CD14-positive monocyte (primary cell): Measurements from ENCODE around the gene BCR. TPM values are rescaled to one million over a fixed set of nuclear protein-coding genes. Genes with fewer than 3 reads are reported as not detected.

Experiments used
- DNase-seq, 3 donors: peaks; one replicate each; pipeline ENCODE4 v3.0.0-alpha.2; 2011 to 2022
- H2AFZ ChIP-seq: 2 replicates; pipeline ENCODE4 v1.6.0; 2012; ENCODE audit warnings: mild to moderate bottlenecking, low read depth, low read length, inconsistent platforms; ENCODE audit not compliant: insufficient read depth, poor library complexity, severe bottlenecking
- H3K27ac ChIP-seq, 2 donors: 1 replicate in 1 of 2; 2 replicates in 1 of 2; pipeline ENCODE4 v1.5.1; 2012 to 2013; ENCODE audit warnings: low read length in 2 of 2, control low read depth in 1 of 2, inconsistent platforms in 1 of 2, low read depth in 1 of 2, mild to moderate bottlenecking in 1 of 2
- H3K27me3 ChIP-seq, 2 donors: one replicate each; pipeline versions ENCODE4 v1.6.0 to v1.6.1; 2011 to 2013; ENCODE audit warnings: low read length in 2 of 2; ENCODE audit not compliant: control insufficient read depth in 2 of 2, insufficient read depth in 2 of 2
- H3K36me3 ChIP-seq, 2 donors: replicated peaks in 1 of 2; 1 replicate in 1 of 2; 2 replicates in 1 of 2; pipeline versions ENCODE4 v1.5.1 to v1.6.1; 2012 to 2013; ENCODE audit warnings: low read length in 2 of 2, control low read depth in 1 of 2, inconsistent platforms in 1 of 2, mild to moderate bottlenecking in 1 of 2; ENCODE audit not compliant: insufficient read depth in 2 of 2, control insufficient read depth in 1 of 2
- H3K4me1 ChIP-seq, 2 donors: 1 replicate in 1 of 2; 2 replicates in 1 of 2; pipeline versions ENCODE4 v1.5.1 to v1.6.1; 2012 to 2013; ENCODE audit warnings: low read length in 2 of 2, control low read depth in 1 of 2, inconsistent platforms in 1 of 2, mild to moderate bottlenecking in 1 of 2, moderate library complexity in 1 of 2; ENCODE audit not compliant: insufficient read depth in 2 of 2, control insufficient read depth in 1 of 2
- H3K4me2 ChIP-seq: replicated peaks from 2 replicates; pipeline ENCODE3; 2012; ENCODE audit warnings: low read length, moderate library complexity, mild to moderate bottlenecking; ENCODE audit not compliant: poor library complexity, severe bottlenecking; ENCODE audit errors: extremely low read depth
- H3K4me3 ChIP-seq, 3 experiments: fragments of 200-600 bp in 1 of 3; sonication (generic) in 1 of 3; replicated peaks in 1 of 3; 1 replicate in 2 of 3; 2 replicates in 1 of 3; pipeline ENCODE4 v1.5.1; 2011 to 2013; ENCODE audit warnings: low read length in 3 of 3, mild to moderate bottlenecking in 3 of 3, control low read depth in 2 of 3, low read depth in 2 of 3, inconsistent platforms in 1 of 3, moderate library complexity in 1 of 3
- H3K79me2 ChIP-seq: 2 replicates; pipeline ENCODE4 v1.6.0; 2012; ENCODE audit warnings: mild to moderate bottlenecking, control low read depth, inconsistent platforms, low read length, moderate library complexity; ENCODE audit not compliant: insufficient read depth
- H3K9ac ChIP-seq: 2 replicates; pipeline ENCODE4 v1.6.0; 2017; ENCODE audit warnings: low read length, mild to moderate bottlenecking; ENCODE audit not compliant: insufficient read depth, poor library complexity, severe bottlenecking
- H3K9me3 ChIP-seq, 2 donors: replicated peaks in 1 of 2; 1 replicate in 1 of 2; 2 replicates in 1 of 2; pipeline versions ENCODE4 v1.5.1 to v1.6.1; 2012 to 2013; ENCODE audit warnings: low read length in 2 of 2, control low read depth in 1 of 2; ENCODE audit not compliant: control insufficient read depth in 1 of 2, insufficient read depth in 1 of 2
- H4K20me1 ChIP-seq: 2 replicates; pipeline ENCODE4 v1.6.0; 2012; ENCODE audit warnings: mild to moderate bottlenecking, low read length, control low read depth, moderate library complexity; ENCODE audit not compliant: insufficient read depth
- H3K27ac Mint-ChIP-seq, 7 donors: one replicate each; pipeline ENCODE4 v1.8.0; 2020; ENCODE audit warnings: mild to moderate bottlenecking in 7 of 7, mixed read lengths in 7 of 7, moderate library complexity in 6 of 7, inconsistent platforms in 2 of 7
- H3K27me3 Mint-ChIP-seq, 3 donors: one replicate each; pipeline ENCODE4 v1.8.0; 2021 to 2022; ENCODE audit warnings: low read depth in 3 of 3, mild to moderate bottlenecking in 3 of 3, mixed read lengths in 3 of 3, moderate library complexity in 3 of 3, inconsistent platforms in 1 of 3
- H3K36me3 Mint-ChIP-seq, 2 donors: one replicate each; pipeline ENCODE4 v1.8.0; 2020; ENCODE audit warnings: mixed read lengths in 2 of 2, inconsistent platforms in 1 of 2, mild to moderate bottlenecking in 1 of 2
- H3K4me1 Mint-ChIP-seq: one replicate; pipeline ENCODE4 v1.8.0; 2020; ENCODE audit warnings: mild to moderate bottlenecking, mixed read lengths
- H3K4me3 Mint-ChIP-seq, 2 donors: one replicate each; pipeline ENCODE4 v1.8.0; 2020; ENCODE audit warnings: mild to moderate bottlenecking in 2 of 2, mixed read lengths in 2 of 2, moderate library complexity in 1 of 2
- H3K9me3 Mint-ChIP-seq, 7 donors: one replicate each; pipeline ENCODE4 v1.8.0; 2020 to 2022; ENCODE audit warnings: mixed read lengths in 7 of 7, mild to moderate bottlenecking in 6 of 7, moderate library complexity in 6 of 7, inconsistent platforms in 2 of 7
- WGBS: methylation state at CpG from one replicate; pipeline ENCODE4 v1.1.5; 2013; ENCODE audit warnings: missing lambda C conversion rate; ENCODE audit not compliant: insufficient coverage; 5-methylcytosine and 5-hydroxymethylcytosine counted together
- intact Hi-C, 2 donors: fragments of 100-400 bp; cut with micrococcal nuclease; formaldehyde crosslinking; loops; one replicate each; pipeline versions ENCODE4 v1.15.0 to v1.15.1; 2023
- polyA plus RNA-seq, 3 donors: library from polyadenylated mRNA; depleted of rRNA in 1 of 3; unstranded in 2 of 3; stranded (reverse) in 1 of 3; fragments of 300-500 nt in 2 of 3; fragments of >200 nt in 1 of 3; fragmentation: Illumina TruSeq in 2 of 3; gene quantifications; 1 replicate in 2 of 3; 2 replicates in 1 of 3; pipeline ENCODE4 v1.2.3, GENCODE V29; 2012 to 2021
- TF ChIP-seq, protein P1 (sequence below): fragments of 200-600 bp; IDR thresholded peaks from one replicate; pipeline ENCODE4 v1.8.0; 2022; ENCODE audit warnings: antibody characterized with exemption, mild to moderate bottlenecking

Gene BCR
- polyA plus RNA-seq, 3 donors, result 0.97 to 20.9 (median 0.97) TPM

GRCh38 chr22:23282516-23282915 is 102.2 kb downstream of the BCR start:
- peaks cover 61 to 84% of the 10 kb centered on the region in 2 donors for H3K36me3 Mint-ChIP-seq

DNA sequence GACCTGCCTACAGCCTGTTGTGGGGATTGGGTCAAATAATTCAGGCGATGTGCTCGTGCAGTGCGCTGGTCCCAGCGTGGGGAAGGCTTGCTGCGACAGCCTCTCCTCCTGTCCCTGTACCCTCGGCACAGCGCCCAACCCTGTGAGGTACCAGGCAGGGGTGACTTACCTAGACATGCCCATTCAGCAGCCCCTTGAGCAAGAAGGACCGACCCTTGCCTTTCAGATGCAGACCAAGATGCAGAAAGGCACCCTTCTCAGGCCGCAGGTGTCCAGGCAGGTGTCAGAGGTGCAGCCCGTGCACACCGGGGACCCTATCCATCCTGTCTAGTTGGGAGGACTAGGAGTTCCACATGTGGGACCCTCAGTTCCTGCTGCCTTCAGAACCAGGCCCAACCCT is 102.7 kb downstream of the BCR start:
- H3K9ac ChIP-seq, result no peak overlapping the region

More at GRCh38 chr22:23282516-23282915, 102.2 kb downstream of the BCR start:
- H3K27me3 Mint-ChIP-seq, result no peaks in the 10 kb centered on the region
- Histone ChIP-seq H3K4me3 (no peak overlapping the region), H2AFZ (no peak overlapping the region), H3K79me2 (no peaks in the 10 kb centered on the region), H3K4me2 (no peak overlapping the region), H3K27me3 (no peaks in the 10 kb centered on the region), H4K20me1 (peaks cover 21% of the 10 kb centered on the region), H3K9ac (no peak overlapping the region), H3K9me3 (no peaks in the 10 kb centered on the region), H3K36me3 (peaks cover 70 to 91% of the 10 kb centered on the region in 2 donors), H3K27ac (no peak overlapping the region), H3K4me1 (peaks cover 3 to 9% of the 10 kb centered on the region in 2 donors)
- TF ChIP-seq, protein P1, sequence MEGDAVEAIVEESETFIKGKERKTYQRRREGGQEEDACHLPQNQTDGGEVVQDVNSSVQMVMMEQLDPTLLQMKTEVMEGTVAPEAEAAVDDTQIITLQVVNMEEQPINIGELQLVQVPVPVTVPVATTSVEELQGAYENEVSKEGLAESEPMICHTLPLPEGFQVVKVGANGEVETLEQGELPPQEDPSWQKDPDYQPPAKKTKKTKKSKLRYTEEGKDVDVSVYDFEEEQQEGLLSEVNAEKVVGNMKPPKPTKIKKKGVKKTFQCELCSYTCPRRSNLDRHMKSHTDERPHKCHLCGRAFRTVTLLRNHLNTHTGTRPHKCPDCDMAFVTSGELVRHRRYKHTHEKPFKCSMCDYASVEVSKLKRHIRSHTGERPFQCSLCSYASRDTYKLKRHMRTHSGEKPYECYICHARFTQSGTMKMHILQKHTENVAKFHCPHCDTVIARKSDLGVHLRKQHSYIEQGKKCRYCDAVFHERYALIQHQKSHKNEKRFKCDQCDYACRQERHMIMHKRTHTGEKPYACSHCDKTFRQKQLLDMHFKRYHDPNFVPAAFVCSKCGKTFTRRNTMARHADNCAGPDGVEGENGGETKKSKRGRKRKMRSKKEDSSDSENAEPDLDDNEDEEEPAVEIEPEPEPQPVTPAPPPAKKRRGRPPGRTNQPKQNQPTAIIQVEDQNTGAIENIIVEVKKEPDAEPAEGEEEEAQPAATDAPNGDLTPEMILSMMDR, result no peak
- H3K27ac Mint-ChIP-seq, result no peak overlapping the region
- WGBS, result 100% methylated on average over 6 of the region's 10 CpGs
- H3K4me3 Mint-ChIP-seq, result no peak overlapping the region
- H3K4me1 Mint-ChIP-seq, result peaks cover 6% of the 10 kb centered on the region
- H3K9me3 Mint-ChIP-seq, result peaks cover 0 to 2% (median 0%) of the 10 kb centered on the region in 7 donors
- intact Hi-C loops, result loop anchor here (1.0 to 10.0 kb wide), 2 partner anchors 104 to 328 kb away; no protein-coding TSS in a partner anchor
- DNase-seq, result no peak

More for the DNA sequence above, 102.7 kb downstream of the BCR start:
- peaks cover 6% of the 10 kb centered on the region for H3K4me1 Mint-ChIP-seq
- no peak overlapping the region for H3K4me3 Mint-ChIP-seq
- Histone ChIP-seq H3K9me3 (no peaks in the 10 kb centered on the region), H3K27me3 (no peaks in the 10 kb centered on the region), H3K4me2 (no peak overlapping the region), H2AFZ (no peak overlapping the region), H3K4me1 (peaks cover 3 to 9% of the 10 kb centered on the region in 2 donors), H4K20me1 (peaks cover 21% of the 10 kb centered on the region), H3K36me3 (peaks cover 70 to 91% of the 10 kb centered on the region in 2 donors), H3K79me2 (no peaks in the 10 kb centered on the region), H3K27ac (no peak overlapping the region), H3K4me3 (no peak overlapping the region)
- no peaks in the 10 kb centered on the region for H3K27me3 Mint-ChIP-seq
- intact Hi-C loops, result loop anchor here (1.0 to 10.0 kb wide), 2 partner anchors 105 to 328 kb away; no protein-coding TSS in a partner anchor
- H3K9me3 Mint-ChIP-seq, result peaks cover 0 to 2% (median 0%) of the 10 kb centered on the region in 7 donors
- TF ChIP-seq, protein P1, result no peak
- peak overlapping the region in 1 of 7 donors; percentile 68 for H3K27ac Mint-ChIP-seq
- H3K36me3 Mint-ChIP-seq, result peaks cover 62 to 84% of the 10 kb centered on the region in 2 donors
- DNase-seq, result no peak
- over 99% methylated on average over 10 of the region's 11 CpGs for WGBS
